ENCODE results near the gene METTL1.
A peak's percentile ranks its signal among the peaks of the same experiment; 100 is the strongest.

Gene METTL1

DNA sequence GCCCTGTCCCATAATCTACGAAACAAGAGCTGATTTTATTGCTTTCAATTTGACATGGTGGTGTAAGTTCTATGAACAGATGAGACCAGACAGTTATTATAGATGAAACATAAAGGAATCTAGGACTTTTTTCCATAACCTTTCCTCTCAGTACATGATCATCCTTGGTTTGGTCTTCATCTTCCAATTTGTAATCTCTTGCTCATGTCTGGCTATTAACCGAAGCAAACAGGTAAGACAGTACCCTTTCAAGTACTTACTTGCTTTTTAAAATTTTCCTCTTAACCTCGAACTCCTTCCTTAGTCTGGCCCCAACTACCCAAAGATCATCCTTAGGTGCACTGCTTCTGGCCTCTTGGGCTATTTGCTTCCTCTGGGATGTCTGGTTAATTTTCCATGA lies 25.9 kb downstream of the METTL1 start:
- TF ChIP-seq, protein P1, sequence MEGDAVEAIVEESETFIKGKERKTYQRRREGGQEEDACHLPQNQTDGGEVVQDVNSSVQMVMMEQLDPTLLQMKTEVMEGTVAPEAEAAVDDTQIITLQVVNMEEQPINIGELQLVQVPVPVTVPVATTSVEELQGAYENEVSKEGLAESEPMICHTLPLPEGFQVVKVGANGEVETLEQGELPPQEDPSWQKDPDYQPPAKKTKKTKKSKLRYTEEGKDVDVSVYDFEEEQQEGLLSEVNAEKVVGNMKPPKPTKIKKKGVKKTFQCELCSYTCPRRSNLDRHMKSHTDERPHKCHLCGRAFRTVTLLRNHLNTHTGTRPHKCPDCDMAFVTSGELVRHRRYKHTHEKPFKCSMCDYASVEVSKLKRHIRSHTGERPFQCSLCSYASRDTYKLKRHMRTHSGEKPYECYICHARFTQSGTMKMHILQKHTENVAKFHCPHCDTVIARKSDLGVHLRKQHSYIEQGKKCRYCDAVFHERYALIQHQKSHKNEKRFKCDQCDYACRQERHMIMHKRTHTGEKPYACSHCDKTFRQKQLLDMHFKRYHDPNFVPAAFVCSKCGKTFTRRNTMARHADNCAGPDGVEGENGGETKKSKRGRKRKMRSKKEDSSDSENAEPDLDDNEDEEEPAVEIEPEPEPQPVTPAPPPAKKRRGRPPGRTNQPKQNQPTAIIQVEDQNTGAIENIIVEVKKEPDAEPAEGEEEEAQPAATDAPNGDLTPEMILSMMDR (conservative IDR thresholded peaks at IDR 0.05; ENCODE audit: low read length): no peak
- no peak for TF ChIP-seq EZH2phosphoT487 (IDR thresholded peaks at IDR 0.05; ENCODE audit: borderline replicate concordance)
- Histone ChIP-seq H3K9ac (ENCODE audit: low read depth, low read length, poor library complexity, severe bottlenecking) (no peak overlapping the region), H3K9me2 (replicated peaks; ENCODE audit: low read depth, low read length) (no peaks in the 10 kb centered on the region), H3K36me3 (ENCODE audit: insufficient read depth, low read length) (peaks cover 27% of the 10 kb centered on the region), H2AFZ (ENCODE audit: low read length) (no peak overlapping the region), H3K4me2 (ENCODE audit: low read depth, low read length, poor library complexity, severe bottlenecking) (peak overlapping the region; percentile 72), H4K20me1 (ENCODE audit: insufficient read depth, low read length, poor library complexity, severe bottlenecking) (peaks cover 17% of the 10 kb centered on the region), H3K4me1 (ENCODE audit: insufficient read depth, low read length, poor library complexity, severe bottlenecking) (peaks cover 20% of the 10 kb centered on the region), H3F3A (ENCODE audit: low read depth) (no peaks in the 10 kb centered on the region; the same call in 1 of the 2 replicates), H3K27me3 (ENCODE audit: insufficient read depth, low read length, poor library complexity, severe bottlenecking) (no peaks in the 10 kb centered on the region), H3K4me3 (ENCODE audit: low read length, poor library complexity, severe bottlenecking) (no peak overlapping the region), H3K79me2 (ENCODE audit: insufficient read depth, low read length) (peaks cover 37% of the 10 kb centered on the region), H3K9me3 (ENCODE audit: insufficient read depth, low read depth, low read length) (no peaks in the 10 kb centered on the region)

- Histone ChIP-seq H3K9me3 (ENCODE audit: insufficient read depth, low read depth, low read length) (no peaks in the 10 kb centered on the region), H3K9me2 (replicated peaks; ENCODE audit: low read depth, low read length) (no peaks in the 10 kb centered on the region), H3K36me3 (ENCODE audit: insufficient read depth, low read length) (peaks cover 27% of the 10 kb centered on the region), H3F3A (ENCODE audit: low read depth) (no peaks in the 10 kb centered on the region; the same call in 1 of the 2 replicates), H3K9ac (ENCODE audit: low read depth, low read length, poor library complexity, severe bottlenecking) (peak overlapping the region; percentile 69), H3K4me2 (ENCODE audit: low read depth, low read length, poor library complexity, severe bottlenecking) (peak overlapping the region; percentile 72), H3K27me3 (ENCODE audit: insufficient read depth, low read length, poor library complexity, severe bottlenecking) (no peaks in the 10 kb centered on the region), H4K20me1 (ENCODE audit: insufficient read depth, low read length, poor library complexity, severe bottlenecking) (peaks cover 17% of the 10 kb centered on the region), H2AFZ (ENCODE audit: low read length) (no peak overlapping the region), H3K79me2 (ENCODE audit: insufficient read depth, low read length) (peaks cover 37% of the 10 kb centered on the region), H3K4me1 (ENCODE audit: insufficient read depth, low read length, poor library complexity, severe bottlenecking) (peaks cover 19% of the 10 kb centered on the region), H3K4me3 (ENCODE audit: low read length, poor library complexity, severe bottlenecking) (peak overlapping the region; percentile 77)
- TF ChIP-seq EZH2phosphoT487 (IDR thresholded peaks at IDR 0.05; ENCODE audit: borderline replicate concordance): no peak
- TF ChIP-seq, protein P1 (conservative IDR thresholded peaks at IDR 0.05; ENCODE audit: low read length): no peak
Observed at GRCh38 chr12:57745485-57745881, 26.4 kb downstream of the METTL1 start.

- Histone ChIP-seq H3K79me2 (ENCODE audit: insufficient read depth, low read length) (peaks cover 38% of the 10 kb centered on the region), H3K4me3 (ENCODE audit: low read length, poor library complexity, severe bottlenecking) (peak within 1 kb of the TSS; percentile 77), H3K9me2 (replicated peaks; ENCODE audit: low read depth, low read length) (no peaks in the 10 kb centered on the region), H2AFZ (ENCODE audit: low read length) (no peak within 1 kb of the TSS), H3K36me3 (ENCODE audit: insufficient read depth, low read length) (peaks cover 27% of the 10 kb centered on the region), H3K27me3 (ENCODE audit: insufficient read depth, low read length, poor library complexity, severe bottlenecking) (no peaks in the 10 kb centered on the region), H3K9ac (ENCODE audit: low read depth, low read length, poor library complexity, severe bottlenecking) (peak within 1 kb of the TSS; percentile 69), H3K4me2 (ENCODE audit: low read depth, low read length, poor library complexity, severe bottlenecking) (peak within 1 kb of the TSS; percentile 72), H3F3A (ENCODE audit: low read depth) (no peaks in the 10 kb centered on the region; the same call in 1 of the 2 replicates), H3K4me1 (ENCODE audit: insufficient read depth, low read length, poor library complexity, severe bottlenecking) (peaks cover 20% of the 10 kb centered on the region), H3K9me3 (ENCODE audit: insufficient read depth, low read depth, low read length) (no peaks in the 10 kb centered on the region), H4K20me1 (ENCODE audit: insufficient read depth, low read length, poor library complexity, severe bottlenecking) (peaks cover 18% of the 10 kb centered on the region)
- TF ChIP-seq, protein P1 (conservative IDR thresholded peaks at IDR 0.05; ENCODE audit: low read length): no peak
- no peak for TF ChIP-seq EZH2phosphoT487 (IDR thresholded peaks at IDR 0.05; ENCODE audit: borderline replicate concordance)
Observed at GRCh38 chr12:57744777-57745484, 27.0 kb downstream of the METTL1 start, which contains the start of gene TSPAN31. Gene TSPAN31, plus strand, starts transcription at chr12:57745039. Its CDS starts 116 bp downstream, at chr12:57745155.

Data from Loucy (cell line).